Measurements from ENCODE around the gene ROR2.

DNA sequence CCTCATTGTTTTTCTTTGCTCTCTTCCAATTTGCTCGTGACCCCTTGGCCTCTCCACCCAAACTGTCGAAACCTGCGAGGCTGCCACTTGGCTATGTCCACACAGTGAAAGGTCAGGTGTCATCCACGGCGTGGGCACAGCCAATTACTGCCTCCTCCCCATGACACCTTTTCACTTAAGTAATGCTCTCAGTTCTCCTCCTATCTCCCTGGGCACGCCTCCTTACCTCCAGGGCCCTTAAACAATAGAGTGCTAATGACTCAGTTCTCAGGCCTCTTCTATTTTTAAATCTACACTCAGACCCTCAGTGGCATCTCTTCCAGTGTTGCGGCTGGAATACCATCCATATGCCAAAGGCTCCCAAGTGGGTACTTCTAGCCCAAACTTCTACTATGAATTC is 256.8 kb downstream of the ROR2 start:
- TF ChIP-seq, protein P1, sequence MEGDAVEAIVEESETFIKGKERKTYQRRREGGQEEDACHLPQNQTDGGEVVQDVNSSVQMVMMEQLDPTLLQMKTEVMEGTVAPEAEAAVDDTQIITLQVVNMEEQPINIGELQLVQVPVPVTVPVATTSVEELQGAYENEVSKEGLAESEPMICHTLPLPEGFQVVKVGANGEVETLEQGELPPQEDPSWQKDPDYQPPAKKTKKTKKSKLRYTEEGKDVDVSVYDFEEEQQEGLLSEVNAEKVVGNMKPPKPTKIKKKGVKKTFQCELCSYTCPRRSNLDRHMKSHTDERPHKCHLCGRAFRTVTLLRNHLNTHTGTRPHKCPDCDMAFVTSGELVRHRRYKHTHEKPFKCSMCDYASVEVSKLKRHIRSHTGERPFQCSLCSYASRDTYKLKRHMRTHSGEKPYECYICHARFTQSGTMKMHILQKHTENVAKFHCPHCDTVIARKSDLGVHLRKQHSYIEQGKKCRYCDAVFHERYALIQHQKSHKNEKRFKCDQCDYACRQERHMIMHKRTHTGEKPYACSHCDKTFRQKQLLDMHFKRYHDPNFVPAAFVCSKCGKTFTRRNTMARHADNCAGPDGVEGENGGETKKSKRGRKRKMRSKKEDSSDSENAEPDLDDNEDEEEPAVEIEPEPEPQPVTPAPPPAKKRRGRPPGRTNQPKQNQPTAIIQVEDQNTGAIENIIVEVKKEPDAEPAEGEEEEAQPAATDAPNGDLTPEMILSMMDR (IDR thresholded peaks at IDR 0.05): no peak
- no peak for TF ChIP-seq ZFX (IDR thresholded peaks at IDR 0.05; ENCODE audit: borderline replicate concordance)

Measured in 22Rv1 (cell line).